ENCODE data around the gene HOXB9. TPM values are rescaled to one million over a fixed set of nuclear protein-coding genes. Genes with fewer than 3 reads are reported as not detected.

The HOXB9 gene
- total and polyA plus RNA-seq, 12 donors = 0.11 to 2.7 (median 0.68) TPM; not detected in 2

GRCh38 chr17:48644910-48645557 is 18.9 kb upstream of the HOXB9 start:
- peaks cover 0 to 8% of the 10 kb centered on the region in 2 donors for H3K4me1 ChIP-seq (replicated peaks in 1 of 2)
- no peak overlapping the region for H3K4me3 ChIP-seq
- H3K36me3 ChIP-seq (replicated peaks in 1 of 2) = no peaks in the 10 kb centered on the region
- H3K27me3 ChIP-seq = peaks cover 88% of the 10 kb centered on the region
- no peaks in the 10 kb centered on the region for H3K9me3 ChIP-seq (replicated peaks in 1 of 3)
- TF ChIP-seq POLR2A (IDR thresholded peaks at IDR 0.05) (no peak), CTCF (IDR thresholded peaks at IDR 0.05) (no peak)
- H3K27ac ChIP-seq = no peak overlapping the region
- 72 to 82% (median 74%) methylated on average over 6 of the region's 6 CpGs for WGBS, 4 donors
- intact Hi-C loops (cut with DNase I) = no loop called here
- no peak for DNase-seq

GRCh38 chr17:48644159-48644558 is 18.0 kb upstream of the HOXB9 start:
- DNase-seq = no peak
- Histone ChIP-seq H3K36me3 (replicated peaks in 1 of 2) (no peaks in the 10 kb centered on the region), H3K27ac (no peak overlapping the region), H3K9me3 (replicated peaks in 1 of 3) (no peaks in the 10 kb centered on the region), H3K4me1 (replicated peaks in 1 of 2) (peaks cover 0 to 8% of the 10 kb centered on the region in 2 donors), H3K27me3 (peaks cover 93% of the 10 kb centered on the region), H3K4me3 (no peak overlapping the region)
- intact Hi-C loops (cut with DNase I) = no loop called here
- TF ChIP-seq POLR2A (IDR thresholded peaks at IDR 0.05) = no peak
- TF ChIP-seq CTCF (IDR thresholded peaks at IDR 0.05) = no peak
- 71 to 100% (median 88%) methylated on average over 1 of the region's 1 CpG for WGBS, 4 donors

- TF ChIP-seq CTCF (IDR thresholded peaks at IDR 0.05) (no peak), POLR2A (IDR thresholded peaks at IDR 0.05) (no peak)
- intact Hi-C loops (cut with DNase I) = no loop called here
Observed at GRCh38 chr17:48643697-48644012, 17.5 kb upstream of the HOXB9 start.

GRCh38 chr17:48642843-48643696 is 16.9 kb upstream of the HOXB9 start:
- Histone ChIP-seq H3K27ac (no peak overlapping the region), H3K27me3 (peaks cover 89% of the 10 kb centered on the region), H3K4me3 (no peak overlapping the region), H3K9me3 (replicated peaks in 1 of 3) (no peaks in the 10 kb centered on the region), H3K4me1 (replicated peaks in 1 of 2) (peaks cover 0 to 8% of the 10 kb centered on the region in 2 donors), H3K36me3 (replicated peaks in 1 of 2) (no peaks in the 10 kb centered on the region)
- DNase-seq = no peak
- no peak for TF ChIP-seq CTCF (IDR thresholded peaks at IDR 0.05)
- TF ChIP-seq POLR2A (IDR thresholded peaks at IDR 0.05) = no peak
- WGBS, 4 donors = 47 to 53% (median 49%) methylated on average over 17 to 23 of the region's 23 CpGs
- intact Hi-C loops (cut with DNase I) = no loop called here

More at GRCh38 chr17:48643697-48644012, 17.5 kb upstream of the HOXB9 start:
- peaks cover 0 to 8% of the 10 kb centered on the region in 2 donors for H3K4me1 ChIP-seq (replicated peaks in 1 of 2)
- no peaks in the 10 kb centered on the region for H3K36me3 ChIP-seq (replicated peaks in 1 of 2)
- no peak overlapping the region for H3K27ac ChIP-seq
- H3K27me3 ChIP-seq = peaks cover 91% of the 10 kb centered on the region
- no peak overlapping the region for H3K4me3 ChIP-seq
- H3K9me3 ChIP-seq (replicated peaks in 1 of 3) = no peaks in the 10 kb centered on the region
- no peak for DNase-seq
